Stimulated activated naive B cell treated with anti-CD40 and anti-IgM and Interleukin-4, amounts not matched to agents 10 μg/mL and 1 μg/mL and 100 μg/mL, for 72 hours (primary cell): ENCODE measurements around the gene KCP.

Experiments used
- ATAC-seq, 2 donors: fragments of 150-1000 bp; cut with Tn5 transposase; replicated peaks; 2 replicates each; pipeline ENCODE4 v1.10.0; 2021; ENCODE audit warnings: moderate library complexity in 1 of 2
- DNase-seq: peaks from one replicate; pipeline ENCODE4 v3.0.0; 2021
- H3K27ac Mint-ChIP-seq: one replicate; pipeline ENCODE4 v1.8.0; 2022; ENCODE audit warnings: mild to moderate bottlenecking, mixed read lengths
- H3K27me3 Mint-ChIP-seq, 2 donors: one replicate each; pipeline ENCODE4 v1.8.0; 2022; ENCODE audit warnings: mixed read lengths in 2 of 2
- H3K36me3 Mint-ChIP-seq, 2 donors: one replicate each; pipeline ENCODE4 v1.8.0; 2022; ENCODE audit warnings: mixed read lengths in 2 of 2, mild to moderate bottlenecking in 1 of 2
- H3K4me1 Mint-ChIP-seq, 2 donors: one replicate each; pipeline ENCODE4 v1.8.0; 2022; ENCODE audit warnings: mixed read lengths in 2 of 2, mild to moderate bottlenecking in 1 of 2
- H3K4me3 Mint-ChIP-seq, 2 donors: one replicate each; pipeline ENCODE4 v1.8.0; 2022; ENCODE audit warnings: mild to moderate bottlenecking in 2 of 2, mixed read lengths in 2 of 2, moderate library complexity in 1 of 2
- H3K9me3 Mint-ChIP-seq, 2 donors: one replicate each; pipeline ENCODE4 v1.8.0; 2022; ENCODE audit warnings: mixed read lengths in 2 of 2, mild to moderate bottlenecking in 1 of 2

Gene KCP

DNA sequence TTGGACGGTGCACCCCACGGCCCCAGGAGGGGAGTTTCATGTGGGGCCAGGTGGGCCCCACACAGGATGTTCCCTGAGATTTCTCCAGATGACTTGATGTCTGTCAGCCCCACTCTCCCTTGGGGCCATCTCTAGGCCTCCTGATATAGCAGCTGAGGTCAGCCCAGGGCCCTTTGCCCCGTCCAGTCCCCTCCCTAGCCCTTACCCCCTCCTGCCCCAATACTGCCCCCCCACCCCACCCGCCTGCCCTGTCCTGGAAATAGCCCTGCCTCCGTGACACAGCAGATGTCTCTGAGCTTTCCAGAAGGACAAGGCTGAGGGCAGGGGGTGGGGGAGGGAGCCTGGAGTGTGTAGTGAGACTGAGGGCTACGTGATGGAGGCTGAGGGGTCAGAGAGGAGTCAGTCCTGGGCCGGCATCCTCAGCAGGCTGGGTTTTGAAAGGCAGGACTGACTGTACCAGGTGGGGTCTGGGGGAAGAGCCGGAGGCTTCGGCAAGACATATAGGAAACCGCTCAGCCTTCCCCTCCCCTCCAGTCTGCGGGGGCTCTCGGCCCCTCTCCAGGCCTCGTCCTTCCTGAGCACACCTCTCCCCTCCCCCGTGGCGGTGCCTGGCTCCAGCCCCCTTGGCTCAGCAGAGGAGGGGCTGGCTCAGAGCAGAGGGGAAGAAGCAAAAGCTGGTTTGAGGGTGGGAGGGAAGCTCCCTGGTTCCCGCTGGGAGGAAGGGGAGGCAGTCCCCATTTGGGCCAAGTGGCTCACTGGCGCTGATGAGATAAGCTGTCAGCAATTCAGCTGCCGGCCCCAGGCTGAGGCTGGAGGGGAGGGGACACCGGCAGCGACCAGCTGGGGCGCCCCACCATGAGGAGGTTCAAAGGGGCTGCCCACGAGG, 78.3 kb downstream of the KCP start:
- Mint-ChIP-seq H3K27me3 (peaks cover 50 to 75% of the 10 kb centered on the region in 2 donors), H3K4me3 (peak overlapping the region in 1 of 2 donors; percentile 13)

DNA sequence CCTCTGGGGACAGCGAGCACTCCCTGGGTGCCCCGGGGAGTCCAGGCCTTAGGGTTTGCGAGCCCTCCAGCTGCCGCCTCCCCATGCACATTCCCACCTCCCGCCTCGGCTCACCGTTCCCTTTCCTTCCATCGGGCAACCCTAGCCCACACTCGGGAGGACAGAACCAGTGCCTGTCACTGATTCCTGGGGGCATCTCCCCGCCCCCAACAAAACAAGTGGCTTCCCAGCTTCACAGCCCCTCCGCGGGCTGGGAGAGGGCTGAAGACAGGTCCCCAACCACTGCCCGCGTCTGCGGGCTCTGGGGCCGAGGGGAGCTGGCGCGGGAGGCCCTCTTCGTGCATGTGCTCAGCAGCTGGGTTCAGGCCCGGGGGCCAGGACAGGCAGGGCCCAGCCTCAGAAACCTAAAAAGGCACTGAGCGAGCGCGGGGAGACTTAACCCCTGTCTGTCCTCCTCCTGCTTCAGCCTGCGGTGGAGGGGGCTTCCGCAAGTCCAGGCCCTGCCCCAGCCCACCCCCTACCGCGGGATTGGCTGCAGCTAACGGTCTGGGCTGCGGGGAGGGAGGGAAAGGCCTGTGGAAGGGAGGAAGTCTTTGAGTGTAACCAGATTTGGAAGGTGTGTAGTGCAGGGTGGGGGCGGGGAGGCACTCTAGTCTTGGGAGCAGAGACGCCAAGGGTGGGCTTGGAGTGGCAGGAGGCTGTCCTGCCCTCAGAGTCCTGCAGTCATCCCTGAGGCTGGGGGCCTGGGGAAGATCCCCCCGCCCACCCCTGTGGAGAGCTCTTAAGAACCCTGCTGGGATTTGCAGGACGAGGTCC, 79.1 kb downstream of the KCP start:
- Mint-ChIP-seq H3K27ac (no peak overlapping the region), H3K9me3 (no peaks in the 10 kb centered on the region), H3K27me3 (peaks cover 58 to 79% of the 10 kb centered on the region in 2 donors), H3K4me1 (peaks cover 23 to 36% of the 10 kb centered on the region in 2 donors), H3K36me3 (no peaks in the 10 kb centered on the region), H3K4me3 (peak overlapping the region; percentile 60 to 61)
- ATAC-seq (peak; percentile 34 to 41), DNase-seq (no peak)

More for the DNA sequence above, 78.3 kb downstream of the KCP start:
- Mint-ChIP-seq H3K4me1 (peaks cover 23 to 36% of the 10 kb centered on the region in 2 donors), H3K9me3 (no peaks in the 10 kb centered on the region), H3K36me3 (no peaks in the 10 kb centered on the region), H3K27ac (no peak overlapping the region)
- DNase-seq (no peak), ATAC-seq (peak; percentile 33 to 50)

DNA sequence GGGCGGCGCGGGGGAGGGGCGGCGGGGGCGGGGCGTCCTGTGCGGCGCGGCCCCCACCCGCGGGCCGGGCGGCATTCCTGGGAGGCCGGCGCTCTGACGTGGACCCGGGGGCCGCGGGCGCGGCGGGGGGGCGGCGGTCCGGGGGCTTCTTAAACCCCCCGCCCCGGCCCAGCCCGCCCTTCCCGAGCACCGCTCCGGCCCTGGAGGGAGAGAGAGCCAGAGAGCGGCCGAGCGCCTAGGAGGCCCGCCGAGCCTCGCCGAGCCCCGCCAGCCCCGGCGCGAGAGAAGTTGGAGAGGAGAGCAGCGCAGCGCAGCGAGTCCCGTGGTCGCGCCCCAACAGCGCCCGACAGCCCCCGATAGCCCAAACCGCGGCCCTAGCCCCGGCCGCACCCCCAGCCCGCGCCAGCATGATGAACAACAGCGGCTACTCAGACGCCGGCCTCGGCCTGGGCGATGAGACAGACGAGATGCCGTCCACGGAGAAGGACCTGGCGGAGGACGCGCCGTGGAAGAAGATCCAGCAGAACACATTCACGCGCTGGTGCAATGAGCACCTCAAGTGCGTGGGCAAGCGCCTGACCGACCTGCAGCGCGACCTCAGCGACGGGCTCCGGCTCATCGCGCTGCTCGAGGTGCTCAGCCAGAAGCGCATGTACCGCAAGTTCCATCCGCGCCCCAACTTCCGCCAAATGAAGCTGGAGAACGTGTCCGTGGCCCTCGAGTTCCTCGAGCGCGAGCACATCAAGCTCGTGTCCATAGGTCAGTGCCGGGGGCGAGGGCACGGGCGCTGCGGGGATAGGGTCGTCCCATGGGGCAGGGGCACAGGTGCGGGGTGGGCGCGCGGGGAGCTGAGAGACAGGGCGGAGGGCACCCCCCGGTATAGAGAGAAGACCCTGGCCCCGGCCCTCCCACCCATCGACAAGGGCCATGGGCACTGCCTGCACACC, 80.0 kb downstream of the KCP start, which contains the start of gene FLNC:
FLNC (plus strand) TSS at position 176 of the 947 bp plus-strand sequence; CDS start at position 408, 232 bp downstream.
- peak within 1 kb of the TSS; percentile 65 to 82 for H3K4me3 Mint-ChIP-seq
- no peaks in the 10 kb centered on the region for H3K9me3 Mint-ChIP-seq
- peak within 1 kb of the TSS; percentile 51 for H3K27ac Mint-ChIP-seq
- no peak for DNase-seq
- ATAC-seq: peak; percentile 48 to 58
- peaks cover 59 to 79% of the 10 kb centered on the region in 2 donors for H3K27me3 Mint-ChIP-seq
- peaks cover 23 to 36% of the 10 kb centered on the region in 2 donors for H3K4me1 Mint-ChIP-seq
- no peaks in the 10 kb centered on the region for H3K36me3 Mint-ChIP-seq

DNA sequence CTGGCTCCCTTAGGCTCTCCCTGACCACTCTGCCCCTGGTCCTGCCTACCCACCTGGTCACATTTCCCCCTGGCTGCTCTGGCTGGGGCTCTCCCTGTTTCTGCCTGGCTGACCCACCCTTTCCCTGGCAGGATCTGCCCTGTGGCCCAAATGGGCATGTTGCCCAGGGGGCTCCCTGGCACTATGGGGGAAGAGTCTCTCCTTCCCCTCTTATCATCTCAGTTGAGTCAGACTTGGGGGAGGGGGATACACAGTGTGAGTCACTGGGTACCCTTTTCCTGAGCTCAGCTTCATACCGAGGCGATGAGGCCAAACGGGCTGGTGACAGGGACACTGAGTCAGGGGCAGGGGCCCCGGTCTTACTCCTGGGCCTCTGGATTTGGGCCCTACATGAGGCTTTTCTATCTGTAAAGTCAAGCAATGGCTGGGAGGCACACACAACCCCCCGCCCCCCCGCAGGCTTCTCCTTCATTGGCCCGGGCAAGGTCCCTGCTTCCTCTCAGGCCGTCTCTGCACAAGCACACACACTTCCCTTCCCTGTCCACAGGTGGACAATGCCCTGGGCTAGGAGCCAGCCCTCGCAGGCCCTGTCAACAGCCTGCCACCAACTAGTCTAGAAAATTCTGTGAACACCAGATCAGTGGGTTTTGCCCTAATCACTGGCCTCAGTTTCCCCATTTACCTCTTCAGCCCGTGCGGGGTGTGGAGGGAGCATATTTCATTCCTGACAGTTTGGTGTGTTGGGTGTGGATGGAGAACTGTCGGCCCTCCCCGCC, 80.9 kb downstream of the KCP start:
- Mint-ChIP-seq H3K4me1 (peaks cover 23 to 36% of the 10 kb centered on the region in 2 donors), H3K27me3 (peaks cover 59 to 79% of the 10 kb centered on the region in 2 donors), H3K27ac (no peak overlapping the region), H3K36me3 (no peaks in the 10 kb centered on the region), H3K9me3 (no peaks in the 10 kb centered on the region), H3K4me3 (peak overlapping the region in 1 of 2 donors; percentile 6)
- ATAC-seq (no peak), DNase-seq (no peak)

DNA sequence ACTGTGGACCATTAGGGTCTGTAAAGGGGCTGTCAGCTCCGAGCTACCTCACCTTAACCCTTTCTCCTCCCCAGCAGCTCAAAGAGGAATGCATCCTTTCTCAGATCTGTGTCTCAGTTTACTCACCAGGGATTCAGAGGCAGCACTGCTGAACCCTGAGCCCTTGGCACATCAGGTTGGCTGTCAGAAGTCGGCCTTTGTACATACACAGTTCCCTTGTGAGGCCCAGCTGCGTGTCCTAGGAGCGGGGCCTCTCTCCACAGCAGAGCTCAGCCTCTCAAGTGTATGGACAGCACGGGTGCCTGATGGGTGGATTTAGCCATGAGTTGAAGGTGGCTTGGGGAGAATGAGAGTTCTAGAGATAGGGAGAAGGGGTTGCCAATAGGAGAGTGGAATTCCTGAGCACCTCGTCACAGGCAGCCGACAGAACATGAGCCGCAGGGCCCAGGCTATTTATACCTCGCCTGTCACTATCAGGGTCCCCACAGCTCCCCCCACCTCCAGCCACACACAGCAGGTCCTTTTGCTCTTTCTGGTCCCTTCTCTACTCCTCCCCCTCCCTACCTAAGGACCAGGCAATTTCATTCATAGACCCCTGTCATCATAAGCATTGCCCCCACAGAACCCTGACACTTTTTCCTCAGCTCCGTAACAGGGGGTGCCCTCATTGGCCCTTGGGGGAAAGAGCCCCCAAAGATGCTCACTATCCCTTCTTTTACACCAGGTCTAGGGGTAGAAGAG, 82.4 kb downstream of the KCP start:
- ATAC-seq: no peak
- Mint-ChIP-seq H3K4me3 (no peak overlapping the region), H3K27me3 (peaks cover 55 to 72% of the 10 kb centered on the region in 2 donors), H3K27ac (no peak overlapping the region), H3K4me1 (peaks cover 23 to 36% of the 10 kb centered on the region in 2 donors), H3K36me3 (no peaks in the 10 kb centered on the region), H3K9me3 (no peaks in the 10 kb centered on the region)
- no peak for DNase-seq

DNA sequence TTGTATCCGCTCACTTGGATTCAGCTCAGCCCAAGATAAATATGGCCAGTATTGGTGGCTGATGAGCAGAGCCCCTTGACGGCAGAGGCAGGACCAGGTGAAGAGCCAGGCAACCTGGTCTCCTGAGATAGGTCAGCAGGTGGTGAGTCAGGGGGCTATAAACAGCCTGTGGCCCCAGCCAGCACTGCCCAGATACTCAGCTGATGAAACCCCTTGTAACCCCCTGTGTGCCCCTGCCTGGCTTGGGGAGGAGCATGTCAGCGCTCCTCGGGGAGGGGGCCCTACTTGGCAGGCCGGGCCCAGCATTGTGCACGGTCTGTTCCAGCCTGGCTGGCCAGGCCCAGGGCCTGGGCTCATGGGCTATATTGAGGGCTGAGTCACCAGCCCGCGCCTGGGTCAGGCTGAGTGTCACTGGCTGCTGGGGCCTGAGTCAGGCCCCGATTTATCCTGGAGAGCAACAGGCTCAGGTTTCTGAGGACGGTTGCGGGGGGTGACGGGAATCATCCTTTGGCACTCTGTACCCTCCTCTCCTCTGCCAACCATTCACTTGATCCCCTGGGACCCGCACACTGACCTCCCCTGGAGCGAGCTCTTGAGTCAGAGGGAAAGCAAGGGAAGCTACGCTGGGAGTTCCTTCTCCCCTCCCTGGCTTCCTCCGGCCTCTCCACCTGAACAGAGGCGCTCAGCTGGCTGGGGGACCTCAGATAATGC, 83.1 kb downstream of the KCP start:
- Mint-ChIP-seq H3K9me3 (no peaks in the 10 kb centered on the region), H3K27ac (no peak overlapping the region), H3K36me3 (no peaks in the 10 kb centered on the region), H3K27me3 (peaks cover 52 to 64% of the 10 kb centered on the region in 2 donors), H3K4me1 (peaks cover 21 to 32% of the 10 kb centered on the region in 2 donors), H3K4me3 (no peak overlapping the region)
- ATAC-seq: no peak
- DNase-seq: no peak

DNA sequence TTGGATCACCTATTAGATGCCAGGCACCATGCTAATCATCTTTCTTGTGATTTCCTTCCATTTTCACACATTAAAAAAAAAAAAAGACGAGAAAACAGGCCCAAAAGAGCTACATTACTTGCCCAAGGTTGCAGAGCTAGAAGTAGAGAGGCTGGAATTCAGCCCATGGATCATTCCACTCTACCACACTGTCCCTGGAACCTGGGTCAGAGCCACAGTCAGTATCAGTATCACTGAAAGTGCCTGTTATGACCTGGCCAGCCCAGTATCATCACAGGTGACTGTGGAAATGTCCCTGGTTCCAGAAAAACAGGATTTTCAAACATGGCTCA, 83.6 kb downstream of the KCP start:
- Mint-ChIP-seq H3K4me1 (peaks cover 20 to 27% of the 10 kb centered on the region in 2 donors), H3K4me3 (no peak overlapping the region), H3K9me3 (no peaks in the 10 kb centered on the region), H3K27ac (no peak overlapping the region), H3K36me3 (no peaks in the 10 kb centered on the region), H3K27me3 (peaks cover 49 to 59% of the 10 kb centered on the region in 2 donors)
- ATAC-seq (no peak), DNase-seq (no peak)
